Activated T-cell treated with anti-CD3 and anti-CD28 coated beads, Interleukin-2, amount 50 U/mL, for 4 hours (primary cell): Measurements from ENCODE around the gene RABGAP1L. TPM values are rescaled to one million over a fixed set of nuclear protein-coding genes. Genes with fewer than 3 reads are reported as not detected.
"Not testable (repeated sequence)": the region's sequence is repeated elsewhere in the genome, so short reads cannot be mapped to it uniquely, and the experiment has no call there.

ENCODE experiments used
- ATAC-seq, 2 donors: fragments of 200-7000 bp; cut with Tn5 transposase; one replicate each; pipeline ENCODE4 v1.10.0; 2021
- DNase-seq: peaks from one replicate; pipeline ENCODE4 v3.0.0-alpha.2; 2020
- H3K27me3 Mint-ChIP-seq: one replicate; pipeline ENCODE4 v1.8.0; 2021; ENCODE audit warnings: low read depth, mixed read lengths
- H3K36me3 Mint-ChIP-seq: one replicate; pipeline ENCODE4 v1.8.0; 2022; ENCODE audit warnings: mixed read lengths; ENCODE audit not compliant: insufficient read depth
- H3K4me1 Mint-ChIP-seq: one replicate; pipeline ENCODE4 v1.8.0; 2021; ENCODE audit warnings: low read depth, mixed read lengths
- H3K4me3 Mint-ChIP-seq: one replicate; pipeline ENCODE4 v1.8.0; 2021; ENCODE audit warnings: mild to moderate bottlenecking, moderate library complexity, mixed read lengths
- H3K9me3 Mint-ChIP-seq: one replicate; pipeline ENCODE4 v1.8.0; 2021; ENCODE audit warnings: mixed read lengths
- total RNA-seq, 3 donors: library from RNA; stranded (reverse); gene quantifications; one replicate each; pipeline ENCODE4 v1.2.1, GENCODE V29; 2021

The RABGAP1L gene
- total RNA-seq, 3 donors from 2014 or later = 16.9 to 23.2 (median 22.3) TPM

GRCh38 chr1:174165471-174166137, 6.3 kb downstream of the RABGAP1L start:
- H3K4me1 Mint-ChIP-seq = peaks cover 66% of the 10 kb centered on the region
- H3K27me3 Mint-ChIP-seq = no peaks in the 10 kb centered on the region
- H3K36me3 Mint-ChIP-seq = peaks cover 5% of the 10 kb centered on the region
- ATAC-seq (no peak), DNase-seq (no peak)
- H3K4me3 Mint-ChIP-seq = no peak overlapping the region
- no peaks in the 10 kb centered on the region for H3K9me3 Mint-ChIP-seq

GRCh38 chr1:174166530-174167264, 7.4 kb downstream of the RABGAP1L start:
- H3K9me3 Mint-ChIP-seq = no peaks in the 10 kb centered on the region
- no peak for ATAC-seq
- H3K27me3 Mint-ChIP-seq = no peaks in the 10 kb centered on the region
- peaks cover 61% of the 10 kb centered on the region for H3K4me1 Mint-ChIP-seq
- H3K36me3 Mint-ChIP-seq = peaks cover 7% of the 10 kb centered on the region
- no peak overlapping the region for H3K4me3 Mint-ChIP-seq
- DNase-seq = no peak

- H3K9me3 Mint-ChIP-seq = no peaks in the 10 kb centered on the region
- ATAC-seq (peak in 1 of 2 donors; percentile 39), DNase-seq (no peak)
- H3K36me3 Mint-ChIP-seq = peaks cover 7% of the 10 kb centered on the region
- H3K27me3 Mint-ChIP-seq = no peaks in the 10 kb centered on the region
- peaks cover 59% of the 10 kb centered on the region for H3K4me1 Mint-ChIP-seq
- H3K4me3 Mint-ChIP-seq = no peak overlapping the region
Observed at GRCh38 chr1:174167265-174167803, 8.0 kb downstream of the RABGAP1L start.

- Mint-ChIP-seq H3K4me1 (peaks cover 58% of the 10 kb centered on the region), H3K36me3 (peaks cover 11% of the 10 kb centered on the region), H3K4me3 (peak overlapping the region; percentile 16), H3K27me3 (no peaks in the 10 kb centered on the region), H3K9me3 (no peaks in the 10 kb centered on the region)
- no peak for DNase-seq
- no peak for ATAC-seq
Observed at GRCh38 chr1:174169342-174169741, 10.0 kb downstream of the RABGAP1L start.

- Mint-ChIP-seq H3K27me3 (no peaks in the 10 kb centered on the region), H3K9me3 (no peaks in the 10 kb centered on the region), H3K36me3 (peaks cover 14% of the 10 kb centered on the region), H3K4me1 (peaks cover 52% of the 10 kb centered on the region), H3K4me3 (no peak overlapping the region)
- no peak for DNase-seq
- no peak for ATAC-seq
Observed at GRCh38 chr1:174171073-174171472, 11.8 kb downstream of the RABGAP1L start.

- Mint-ChIP-seq H3K4me1 (peaks cover 41% of the 10 kb centered on the region), H3K4me3 (no peak overlapping the region), H3K36me3 (peaks cover 27% of the 10 kb centered on the region), H3K9me3 (peaks cover 7% of the 10 kb centered on the region), H3K27me3 (no peaks in the 10 kb centered on the region)
- DNase-seq (no peak), ATAC-seq (peak; percentile 87 to 90)
Observed at GRCh38 chr1:174174461-174175329, 15.4 kb downstream of the RABGAP1L start.

- ATAC-seq, H3K27me3 Mint-ChIP-seq, H3K4me3 Mint-ChIP-seq, H3K9me3 Mint-ChIP-seq, DNase-seq: not testable (repeated sequence)
- peaks cover 23% of the 10 kb centered on the region for H3K36me3 Mint-ChIP-seq
- H3K4me1 Mint-ChIP-seq = peaks cover 31% of the 10 kb centered on the region
Observed at GRCh38 chr1:174178459-174178858, 19.1 kb downstream of the RABGAP1L start.

GRCh38 chr1:174189428-174190062, 30.2 kb downstream of the RABGAP1L start:
- Mint-ChIP-seq H3K4me3 (no peak overlapping the region), H3K4me1 (peaks cover 35% of the 10 kb centered on the region), H3K36me3 (peaks cover 5% of the 10 kb centered on the region), H3K27me3 (no peaks in the 10 kb centered on the region), H3K9me3 (peaks cover 7% of the 10 kb centered on the region)
- no peak for ATAC-seq
- no peak for DNase-seq

- no peak for DNase-seq
- H3K9me3 Mint-ChIP-seq = peaks cover 7% of the 10 kb centered on the region
- H3K27me3 Mint-ChIP-seq = no peaks in the 10 kb centered on the region
- H3K36me3 Mint-ChIP-seq = peaks cover 3% of the 10 kb centered on the region
- H3K4me3 Mint-ChIP-seq = no peak overlapping the region
- H3K4me1 Mint-ChIP-seq = peaks cover 37% of the 10 kb centered on the region
- ATAC-seq = no peak
Observed at GRCh38 chr1:174190691-174191199, 31.4 kb downstream of the RABGAP1L start.

- Mint-ChIP-seq H3K4me3 (no peak overlapping the region), H3K4me1 (peaks cover 38% of the 10 kb centered on the region), H3K36me3 (peaks cover 3% of the 10 kb centered on the region), H3K27me3 (no peaks in the 10 kb centered on the region), H3K9me3 (peaks cover 7% of the 10 kb centered on the region)
- ATAC-seq = no peak
- no peak for DNase-seq
Observed at GRCh38 chr1:174191349-174191862, 32.1 kb downstream of the RABGAP1L start.

GRCh38 chr1:174194461-174194860, 35.1 kb downstream of the RABGAP1L start:
- no peak for ATAC-seq
- H3K27me3 Mint-ChIP-seq = no peaks in the 10 kb centered on the region
- H3K9me3 Mint-ChIP-seq = no peaks in the 10 kb centered on the region
- no peak for DNase-seq
- H3K36me3 Mint-ChIP-seq = peaks cover 2% of the 10 kb centered on the region
- no peak overlapping the region for H3K4me3 Mint-ChIP-seq
- H3K4me1 Mint-ChIP-seq = peaks cover 39% of the 10 kb centered on the region

GRCh38 chr1:174197088-174197487, 37.8 kb downstream of the RABGAP1L start:
- peaks cover 9% of the 10 kb centered on the region for H3K36me3 Mint-ChIP-seq
- no peak for DNase-seq
- no peaks in the 10 kb centered on the region for H3K27me3 Mint-ChIP-seq
- no peaks in the 10 kb centered on the region for H3K9me3 Mint-ChIP-seq
- no peak for ATAC-seq
- H3K4me3 Mint-ChIP-seq = no peak overlapping the region
- H3K4me1 Mint-ChIP-seq = peaks cover 37% of the 10 kb centered on the region

- Mint-ChIP-seq H3K9me3 (no peaks in the 10 kb centered on the region), H3K36me3 (peaks cover 9% of the 10 kb centered on the region), H3K4me1 (peaks cover 34% of the 10 kb centered on the region), H3K27me3 (no peaks in the 10 kb centered on the region), H3K4me3 (no peak overlapping the region)
- ATAC-seq (no peak), DNase-seq (no peak)
Observed at GRCh38 chr1:174197547-174197946, 38.2 kb downstream of the RABGAP1L start.
